SU-DHL-6 (cell line): ENCODE results near the gene ATRIP.

ENCODE experiments used
- H2AFZ ChIP-seq: fragments of 200-600 bp; sonication (generic); 2 replicates; pipeline ENCODE4 v1.6.1; 2014; ENCODE audit warnings: low read depth, mild to moderate bottlenecking, moderate library complexity, mixed read lengths, antibody characterized with exemption, low read length; ENCODE audit not compliant: severe bottlenecking
- H3F3A ChIP-seq: fragments of 200-600 bp; shearing (Covaris generic); 2 replicates; pipeline ENCODE4 v1.6.0; 2016; ENCODE audit warnings: antibody characterized with exemption, mild to moderate bottlenecking; ENCODE audit not compliant: insufficient read depth
- H3K27ac ChIP-seq: fragments of 200-600 bp; sonication (generic); 2 replicates; pipeline ENCODE4 v1.5.1; 2016; ENCODE audit warnings: low read depth, mild to moderate bottlenecking, low read length, moderate library complexity, mixed read lengths
- H3K27me3 ChIP-seq: fragments of 200-600 bp; sonication (generic), shearing (Covaris generic); 2 replicates; pipeline ENCODE4 v1.6.0; 2014; ENCODE audit warnings: mild to moderate bottlenecking, low read length
- H3K36me3 ChIP-seq: fragments of 200-600 bp; sonication (generic); 2 replicates; pipeline ENCODE4 v1.6.1; 2014; ENCODE audit warnings: mild to moderate bottlenecking, low read length, mixed read lengths
- H3K4me2 ChIP-seq: fragments of 300-600, 200-600 bp; shearing (Covaris generic), sonication (generic); 2 replicates; pipeline ENCODE4 v1.6.0; 2014; ENCODE audit warnings: low read length, low read depth, mild to moderate bottlenecking; ENCODE audit not compliant: poor library complexity, severe bottlenecking
- H3K4me3 ChIP-seq: fragments of 200-600 bp; sonication (generic); 2 replicates; pipeline ENCODE4 v1.5.1; 2014; ENCODE audit warnings: antibody characterized with exemption, low read length, mild to moderate bottlenecking, mixed read lengths; ENCODE audit not compliant: insufficient read depth, poor library complexity, severe bottlenecking
- H3K79me2 ChIP-seq: fragments of 200-600 bp; sonication (generic); 2 replicates; pipeline ENCODE4 v1.6.1; 2014; ENCODE audit warnings: mild to moderate bottlenecking, low read length, moderate library complexity; ENCODE audit not compliant: insufficient read depth
- H3K9ac ChIP-seq: fragments of 200-600 bp; sonication (generic); 2 replicates; pipeline ENCODE4 v1.7.0; 2014; ENCODE audit warnings: mild to moderate bottlenecking, low read length
- H3K9me2 ChIP-seq: fragments of 200-600 bp; sonication (generic); replicated peaks from 2 replicates; pipeline ENCODE4 v1.6.1; 2014; ENCODE audit warnings: low read length; ENCODE audit not compliant: insufficient read depth
- H3K9me3 ChIP-seq: fragments of 200-600 bp; sonication (generic); 2 replicates; pipeline ENCODE4 v1.6.1; 2014; ENCODE audit warnings: low read length, mixed read lengths; ENCODE audit not compliant: insufficient read depth
- H4K20me1 ChIP-seq: fragments of 200-600 bp; sonication (generic); 2 replicates; pipeline ENCODE4 v1.6.1; 2014; ENCODE audit warnings: low read depth, mild to moderate bottlenecking, antibody characterized with exemption, low read length, moderate library complexity, mixed read lengths
- EZH2phosphoT487 ChIP-seq: fragments of 200-600 bp; sonication (generic), shearing (Covaris generic); conservative IDR thresholded peaks from 2 replicates; pipeline ENCODE4 v1.6.1; 2018; ENCODE audit warnings: mild to moderate bottlenecking, antibody characterized with exemption, low read length, moderate library complexity, mixed read lengths
- TF ChIP-seq, protein P1 (sequence below): fragments of 200-600 bp; sonication (generic); IDR thresholded peaks from one replicate; pipeline ENCODE4 v1.5.1; 2017; ENCODE audit warnings: antibody characterized with exemption, mild to moderate bottlenecking, low read length, moderate library complexity; ENCODE audit not compliant: insufficient read depth, poor library complexity, severe bottlenecking

Gene ATRIP

DNA sequence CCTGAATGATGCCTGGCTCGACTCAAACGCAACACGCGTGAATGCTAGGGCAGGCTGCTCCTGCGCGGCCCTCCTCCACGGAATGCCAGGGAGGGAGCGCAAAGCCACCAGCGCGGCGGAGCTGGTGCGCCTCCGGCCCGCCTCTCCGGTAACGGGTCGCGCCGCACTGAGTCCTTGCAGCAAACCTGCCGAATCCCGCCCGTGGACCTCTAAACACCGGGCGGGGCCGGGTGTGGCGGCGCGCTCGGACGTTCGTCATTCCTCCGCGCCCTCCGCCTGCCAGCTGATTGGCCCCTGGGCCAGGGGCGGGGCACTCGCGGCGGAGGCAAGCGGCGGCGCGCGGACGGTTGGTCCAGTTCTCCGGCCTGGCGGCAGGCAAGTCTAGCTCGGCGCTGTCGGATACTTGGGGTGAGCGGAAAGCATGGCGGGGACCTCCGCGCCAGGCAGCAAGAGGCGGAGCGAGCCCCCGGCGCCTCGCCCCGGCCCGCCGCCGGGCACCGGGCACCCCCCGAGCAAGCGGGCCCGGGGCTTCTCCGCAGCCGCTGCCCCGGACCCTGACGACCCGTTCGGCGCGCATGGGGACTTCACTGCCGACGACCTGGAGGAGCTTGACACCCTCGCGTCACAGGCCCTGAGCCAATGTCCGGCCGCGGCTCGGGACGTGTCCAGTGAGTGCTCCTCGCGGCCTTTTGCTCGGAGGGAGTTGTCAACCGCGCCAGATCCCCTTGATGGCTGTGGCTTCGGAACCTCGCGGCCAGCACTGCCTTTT is at the start of gene ATRIP:
Gene ATRIP, plus strand, starts transcription at position 313 of the 769 bp plus-strand sequence. Its CDS starts 109 bp downstream, at position 422.
- Histone ChIP-seq H3K4me3 (peak within 1 kb of the TSS; percentile 93), H3K27ac (peak within 1 kb of the TSS; percentile 8; the same call in 1 of the 2 replicates), H3K9me3 (no peaks in the 10 kb centered on the region), H3K27me3 (no peaks in the 10 kb centered on the region), H3K36me3 (0 out of 2 replicates have a peak, but pooled peaks cover 3% of the 10 kb centered on the region), H2AFZ (peak within 1 kb of the TSS; percentile 71), H4K20me1 (no peaks in the 10 kb centered on the region), H3F3A (peaks cover 31% of the 10 kb centered on the region), H3K9ac (peak within 1 kb of the TSS; percentile 85), H3K79me2 (peaks cover 21% of the 10 kb centered on the region), H3K9me2 (no peaks in the 10 kb centered on the region), H3K4me2 (peak within 1 kb of the TSS; percentile 87)
- TF ChIP-seq, protein P1, sequence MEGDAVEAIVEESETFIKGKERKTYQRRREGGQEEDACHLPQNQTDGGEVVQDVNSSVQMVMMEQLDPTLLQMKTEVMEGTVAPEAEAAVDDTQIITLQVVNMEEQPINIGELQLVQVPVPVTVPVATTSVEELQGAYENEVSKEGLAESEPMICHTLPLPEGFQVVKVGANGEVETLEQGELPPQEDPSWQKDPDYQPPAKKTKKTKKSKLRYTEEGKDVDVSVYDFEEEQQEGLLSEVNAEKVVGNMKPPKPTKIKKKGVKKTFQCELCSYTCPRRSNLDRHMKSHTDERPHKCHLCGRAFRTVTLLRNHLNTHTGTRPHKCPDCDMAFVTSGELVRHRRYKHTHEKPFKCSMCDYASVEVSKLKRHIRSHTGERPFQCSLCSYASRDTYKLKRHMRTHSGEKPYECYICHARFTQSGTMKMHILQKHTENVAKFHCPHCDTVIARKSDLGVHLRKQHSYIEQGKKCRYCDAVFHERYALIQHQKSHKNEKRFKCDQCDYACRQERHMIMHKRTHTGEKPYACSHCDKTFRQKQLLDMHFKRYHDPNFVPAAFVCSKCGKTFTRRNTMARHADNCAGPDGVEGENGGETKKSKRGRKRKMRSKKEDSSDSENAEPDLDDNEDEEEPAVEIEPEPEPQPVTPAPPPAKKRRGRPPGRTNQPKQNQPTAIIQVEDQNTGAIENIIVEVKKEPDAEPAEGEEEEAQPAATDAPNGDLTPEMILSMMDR, result no peak
- TF ChIP-seq EZH2phosphoT487, result no peak

DNA sequence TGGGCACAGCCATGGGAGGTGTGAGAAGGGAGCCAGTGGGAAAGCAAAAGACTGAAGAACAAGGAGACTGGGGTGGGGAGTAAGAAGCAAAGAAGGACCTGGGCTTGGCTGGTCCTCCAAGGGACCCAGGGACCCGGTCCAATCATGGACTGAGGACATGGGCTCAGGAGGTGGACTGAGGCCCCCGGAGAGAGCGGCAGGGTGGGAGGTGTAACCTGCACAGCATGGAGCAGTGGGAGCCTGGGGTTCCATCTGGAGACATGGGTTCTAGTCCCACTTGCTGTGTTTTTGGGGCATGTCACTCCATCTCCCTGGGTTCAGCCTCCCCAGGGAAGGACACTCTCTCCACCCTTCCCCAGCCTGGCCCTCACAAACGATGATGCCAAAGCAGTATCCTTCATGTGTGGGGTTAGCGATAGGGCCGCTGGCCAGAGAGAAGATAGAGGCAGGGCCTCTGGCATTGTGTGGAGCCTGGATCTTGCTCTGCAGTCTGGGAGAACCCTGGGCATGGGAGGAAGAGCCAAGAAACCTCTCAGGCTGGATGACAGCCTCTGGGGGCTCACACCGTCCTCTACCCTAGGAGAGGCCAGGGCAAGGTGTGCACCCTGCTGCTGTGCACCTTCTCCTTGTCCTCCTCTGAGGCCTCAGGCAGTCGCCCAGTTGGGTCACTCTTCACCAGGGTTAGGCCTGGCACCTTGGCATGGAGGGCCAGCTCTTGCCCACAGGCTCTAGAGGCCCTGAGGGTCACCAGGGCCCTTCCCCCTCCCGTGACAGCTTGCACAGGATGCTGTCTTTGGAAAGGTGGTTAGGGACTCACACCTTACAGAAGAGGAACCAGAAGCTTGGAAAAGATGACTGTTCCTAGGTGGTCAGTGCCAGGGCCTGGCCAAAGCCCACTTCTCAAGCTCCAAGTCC is 48.5 kb upstream of the ATRIP start:
- Histone ChIP-seq H3K4me2 (no peak overlapping the region), H3K9me3 (no peaks in the 10 kb centered on the region), H3K9me2 (no peaks in the 10 kb centered on the region), H3K27ac (no peak overlapping the region), H3K9ac (no peak overlapping the region), H3K4me3 (no peak overlapping the region), H3K79me2 (no peaks in the 10 kb centered on the region), H3K36me3 (no peaks in the 10 kb centered on the region), H2AFZ (no peak overlapping the region), H3F3A (no peaks in the 10 kb centered on the region), H3K27me3 (no peaks in the 10 kb centered on the region), H4K20me1 (no peaks in the 10 kb centered on the region)
- TF ChIP-seq EZH2phosphoT487, result no peak

DNA sequence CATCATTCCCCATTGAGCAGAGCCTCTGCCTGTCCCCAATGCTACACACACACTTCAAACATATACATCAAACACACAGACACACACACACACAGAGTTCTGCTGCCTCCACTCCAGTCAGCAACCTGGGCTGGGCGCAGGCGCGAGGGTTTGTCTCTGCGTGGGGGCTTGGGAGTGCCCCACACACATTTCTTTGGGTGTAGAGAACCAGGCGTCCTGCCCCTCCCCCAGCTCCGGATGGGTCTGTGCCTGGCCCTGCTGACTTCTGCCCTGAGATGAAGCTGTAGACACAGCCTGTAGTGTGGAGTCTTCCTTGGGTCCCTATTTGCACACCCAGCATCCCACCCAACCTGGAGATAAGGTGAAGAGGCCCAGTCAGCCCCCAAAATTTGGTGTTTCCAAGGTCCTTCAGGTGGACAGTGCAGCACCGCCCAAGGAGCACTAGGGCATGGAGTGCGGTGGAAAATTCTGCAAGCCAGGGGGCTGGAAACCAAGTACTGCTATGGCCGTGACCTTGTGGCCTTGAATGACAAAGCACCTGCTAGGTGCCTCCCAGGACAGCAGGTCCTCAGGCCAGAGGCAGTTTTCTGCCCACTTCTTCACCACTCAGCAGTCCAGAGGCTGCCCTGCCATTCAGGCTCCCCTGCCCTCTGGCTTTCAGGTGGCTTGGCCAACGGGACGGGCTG is 47.7 kb upstream of the ATRIP start:
- Histone ChIP-seq H3K79me2 (no peaks in the 10 kb centered on the region), H3F3A (no peaks in the 10 kb centered on the region), H3K27me3 (no peaks in the 10 kb centered on the region), H3K36me3 (no peaks in the 10 kb centered on the region), H4K20me1 (no peaks in the 10 kb centered on the region), H3K9me2 (no peaks in the 10 kb centered on the region), H3K9me3 (no peaks in the 10 kb centered on the region), H3K4me2 (no peak overlapping the region), H3K9ac (no peak overlapping the region), H2AFZ (no peak overlapping the region), H3K27ac (no peak overlapping the region), H3K4me3 (no peak overlapping the region)
- TF ChIP-seq, protein P1, result no peak
- no peak for TF ChIP-seq EZH2phosphoT487
